B cell (primary cell): ENCODE results near the gene MUTYH. TPM values are rescaled to one million over a fixed set of nuclear protein-coding genes. Genes with fewer than 3 reads are reported as not detected.
A peak's percentile ranks its signal among the peaks of the same experiment; 100 is the strongest.
"Not testable (repeated sequence)": the region's sequence is repeated elsewhere in the genome, so short reads cannot be mapped to it uniquely, and the experiment has no call there.

Source experiments
- ATAC-seq: fragments of 200-7000 bp; cut with Tn5 transposase; one replicate; pipeline ENCODE4 v1.10.0; 2021; ENCODE audit warnings: low read depth, mild to moderate bottlenecking, moderate number of reproducible peaks, moderate library complexity
- CTCF ChIA-PET: fragments of 350-600 bp; sonication (Branson Sonifier 250); formaldehyde crosslinking; loops from one replicate; lab custom pipeline; 2021; ENCODE audit warnings: antibody characterized with exemption, inconsistent platforms; lab: Charles Lee
- POLR2A ChIA-PET: fragments of 350-600 bp; sonication (Branson Sonifier 250); formaldehyde crosslinking; loops from one replicate; lab custom pipeline; 2021; ENCODE audit warnings: antibody characterized with exemption; lab: Charles Lee
- DNase-seq: peaks from one replicate; pipeline ENCODE4 v3.0.0; 2013
- H2AFZ ChIP-seq: 2 replicates; pipeline ENCODE4 v1.6.1; 2012; ENCODE audit warnings: mild to moderate bottlenecking, low read depth, low read length; ENCODE audit not compliant: insufficient read depth, poor library complexity, severe bottlenecking
- H3K27ac ChIP-seq, 2 donors: 1 replicate in 1 of 2; 2 replicates in 1 of 2; pipeline ENCODE4 v1.5.1; 2012 to 2013; ENCODE audit warnings: low read length in 2 of 2, mild to moderate bottlenecking in 2 of 2, moderate library complexity in 1 of 2
- H3K27me3 ChIP-seq, 4 experiments: fragments of 200-600 bp in 1 of 4; sonication (generic) in 1 of 4; replicated peaks in 1 of 4; 1 replicate in 2 of 4; 2 replicates in 2 of 4; pipeline versions ENCODE4 v1.6.1 to v1.7.0; 2013 to 2016; ENCODE audit warnings: low read length in 3 of 4, mild to moderate bottlenecking in 2 of 4, mixed read lengths in 1 of 4, moderate library complexity in 1 of 4; ENCODE audit not compliant: insufficient read depth in 4 of 4, control insufficient read depth in 3 of 4; ENCODE audit errors: control extremely low read depth in 1 of 4
- H3K36me3 ChIP-seq, 2 experiments: replicated peaks in 1 of 2; 1 replicate in 1 of 2; 2 replicates in 1 of 2; pipeline versions ENCODE4 v1.6.1 to v1.7.1; 2013; ENCODE audit warnings: low read length in 1 of 2; ENCODE audit not compliant: insufficient read depth in 2 of 2, control insufficient read depth in 1 of 2; ENCODE audit errors: control extremely low read depth in 1 of 2, extremely low read depth in 1 of 2
- H3K4me1 ChIP-seq, 2 donors: fragments of 200-600 bp in 1 of 2; sonication (generic) in 1 of 2; 1 replicate in 1 of 2; 2 replicates in 1 of 2; pipeline versions ENCODE4 v1.5.1 to v1.6.1; 2013 to 2017; ENCODE audit warnings: low read length in 2 of 2; ENCODE audit not compliant: control insufficient read depth in 2 of 2, insufficient read depth in 2 of 2
- H3K4me2 ChIP-seq: replicated peaks from 2 replicates; pipeline ENCODE3; 2012; ENCODE audit warnings: mild to moderate bottlenecking, low read depth, low read length; ENCODE audit not compliant: poor library complexity, severe bottlenecking
- H3K4me3 ChIP-seq, 5 experiments: fragments of 200-600 bp in 1 of 5; sonication (generic) in 1 of 5; 1 replicate in 3 of 5; 2 replicates in 2 of 5; pipeline versions ENCODE4 v1.5.1 to v1.7.0; 2011 to 2016; ENCODE audit warnings: low read length in 4 of 5, mild to moderate bottlenecking in 4 of 5, low read depth in 2 of 5, control low read depth in 1 of 5, moderate library complexity in 1 of 5; ENCODE audit not compliant: insufficient read depth in 1 of 5; ENCODE audit errors: control extremely low read depth in 1 of 5, extremely low read depth in 1 of 5
- H3K79me2 ChIP-seq: fragments of 200-600 bp; sonication (generic); one replicate; pipeline ENCODE4 v1.6.0; 2016; ENCODE audit warnings: low read length; ENCODE audit not compliant: control insufficient read depth, insufficient read depth
- H3K9ac ChIP-seq: fragments of 200-600 bp; sonication (generic); 2 replicates; pipeline ENCODE4 v1.6.1; 2017; ENCODE audit warnings: mild to moderate bottlenecking, low read length, moderate library complexity
- H3K9me3 ChIP-seq, 3 donors: one replicate each; pipeline versions ENCODE4 v1.6.1 to v1.7.1; 2013; ENCODE audit warnings: low read length in 2 of 3; ENCODE audit not compliant: control insufficient read depth in 2 of 3, insufficient read depth in 1 of 3; ENCODE audit errors: control extremely low read depth in 1 of 3
- H4K20me1 ChIP-seq: 2 replicates; pipeline ENCODE4 v1.6.0; 2012; ENCODE audit warnings: mild to moderate bottlenecking, low read length; ENCODE audit not compliant: insufficient read depth, control insufficient read depth, poor library complexity, severe bottlenecking
- H3K27ac Mint-ChIP-seq: one replicate; pipeline ENCODE4 v1.8.0; 2021; ENCODE audit warnings: mixed read lengths
- H3K27me3 Mint-ChIP-seq: one replicate; pipeline ENCODE4 v1.8.0; 2021; ENCODE audit warnings: mixed read lengths
- H3K4me1 Mint-ChIP-seq: one replicate; pipeline ENCODE4 v1.8.0; 2021; ENCODE audit warnings: mixed read lengths
- H3K4me3 Mint-ChIP-seq: one replicate; pipeline ENCODE4 v1.8.0; 2021; ENCODE audit warnings: mixed read lengths
- H3K9me3 Mint-ChIP-seq: one replicate; pipeline ENCODE4 v1.8.0; 2022; ENCODE audit warnings: mixed read lengths; ENCODE audit not compliant: insufficient read depth
- EZH2 ChIP-seq: IDR thresholded peaks from 2 replicates; pipeline ENCODE4 v1.6.1; 2012; ENCODE audit warnings: borderline replicate concordance, low read depth, mild to moderate bottlenecking, moderate library complexity, low read length; ENCODE audit not compliant: insufficient read depth, poor library complexity, severe bottlenecking
- WGBS: methylation state at CpG from one replicate; pipeline ENCODE4 v1.1.5; 2013; ENCODE audit warnings: missing lambda C conversion rate; ENCODE audit not compliant: insufficient coverage; 5-methylcytosine and 5-hydroxymethylcytosine counted together
- intact Hi-C: fragments of 100-400 bp; cut with micrococcal nuclease; formaldehyde crosslinking; loops from one replicate; pipeline ENCODE4 v1.10.0; 2022
- polyA plus RNA-seq: library from polyadenylated mRNA; depleted of rRNA; stranded (reverse); fragments of >200 nt; gene quantifications from 2 replicates; pipeline ENCODE4 v1.2.3, GENCODE V29; 2012
- total RNA-seq, 2 donors: library from RNA; stranded (reverse); fragments of 120-200 nt in 1 of 2; gene quantifications; 1 replicate in 1 of 2; 2 replicates in 1 of 2; pipeline versions ENCODE4 v1.2.3 to v1.2.4, GENCODE V29; 2013 to 2022
- TF ChIP-seq, protein P1 (sequence below): fragments of 200-600 bp; IDR thresholded peaks from one replicate; pipeline ENCODE4 v1.8.0; 2022; ENCODE audit warnings: antibody characterized with exemption, mild to moderate bottlenecking

MUTYH gene
- total and polyA plus RNA-seq, 2 donors (not counting 1 experiment from before 2014, with no cell fraction given), result 65.0 to 68.5 TPM

DNA sequence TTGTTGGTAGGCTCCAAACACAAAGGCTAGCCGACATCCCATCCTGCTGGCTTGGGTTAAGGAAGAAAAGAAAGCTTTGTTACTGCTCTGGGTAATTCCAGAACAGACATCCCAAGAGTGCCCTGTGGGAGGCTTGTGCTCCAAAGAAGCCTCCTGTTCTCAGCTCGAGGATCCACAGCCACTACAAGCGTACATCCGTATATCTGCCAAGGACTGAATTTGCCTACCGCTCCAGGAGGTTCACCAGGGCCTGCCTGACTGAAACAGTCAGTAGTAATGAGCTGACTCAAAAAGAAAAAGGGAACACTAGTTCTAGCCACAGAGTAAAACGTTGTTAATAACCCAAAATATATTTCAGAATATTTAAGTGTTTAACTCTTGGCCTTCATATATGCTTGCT is 24.8 kb upstream of the MUTYH start:
- ATAC-seq (no peak), DNase-seq (no peak)
- H4K20me1 ChIP-seq, result no peaks in the 10 kb centered on the region
- H3K4me1 ChIP-seq, result peaks cover 5 to 6% of the 10 kb centered on the region in 2 donors
- no peak overlapping the region for H3K27ac ChIP-seq
- intact Hi-C loops, result no loop called here
- TF ChIP-seq, protein P1, sequence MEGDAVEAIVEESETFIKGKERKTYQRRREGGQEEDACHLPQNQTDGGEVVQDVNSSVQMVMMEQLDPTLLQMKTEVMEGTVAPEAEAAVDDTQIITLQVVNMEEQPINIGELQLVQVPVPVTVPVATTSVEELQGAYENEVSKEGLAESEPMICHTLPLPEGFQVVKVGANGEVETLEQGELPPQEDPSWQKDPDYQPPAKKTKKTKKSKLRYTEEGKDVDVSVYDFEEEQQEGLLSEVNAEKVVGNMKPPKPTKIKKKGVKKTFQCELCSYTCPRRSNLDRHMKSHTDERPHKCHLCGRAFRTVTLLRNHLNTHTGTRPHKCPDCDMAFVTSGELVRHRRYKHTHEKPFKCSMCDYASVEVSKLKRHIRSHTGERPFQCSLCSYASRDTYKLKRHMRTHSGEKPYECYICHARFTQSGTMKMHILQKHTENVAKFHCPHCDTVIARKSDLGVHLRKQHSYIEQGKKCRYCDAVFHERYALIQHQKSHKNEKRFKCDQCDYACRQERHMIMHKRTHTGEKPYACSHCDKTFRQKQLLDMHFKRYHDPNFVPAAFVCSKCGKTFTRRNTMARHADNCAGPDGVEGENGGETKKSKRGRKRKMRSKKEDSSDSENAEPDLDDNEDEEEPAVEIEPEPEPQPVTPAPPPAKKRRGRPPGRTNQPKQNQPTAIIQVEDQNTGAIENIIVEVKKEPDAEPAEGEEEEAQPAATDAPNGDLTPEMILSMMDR, result no peak
- TF ChIP-seq EZH2, result no peak
- no peak overlapping the region for H3K4me3 ChIP-seq
- no peak overlapping the region for H3K9ac ChIP-seq
- H3K79me2 ChIP-seq, result no peaks in the 10 kb centered on the region
- no peak overlapping the region for H3K4me2 ChIP-seq
- no peaks in the 10 kb centered on the region for H3K9me3 ChIP-seq
- H3K36me3 ChIP-seq, result peaks cover 0 to 2% of the 10 kb centered on the region in 2 experiments
- no peaks in the 10 kb centered on the region for H3K9me3 Mint-ChIP-seq
- ChIA-PET CTCF (interaction anchor here (0.7 to 2.1 kb wide), 3 partner anchors 38 to 203 kb away, joined by 3 to 12 read pairs (median 3); no protein-coding TSS in a partner anchor), POLR2A (interaction anchor here (0.6 to 0.8 kb wide), 4 partner anchors 31 to 205 kb away, joined by 3 to 5 read pairs (median 4); partner anchors contain the start of gene TESK2)
- H3K4me1 Mint-ChIP-seq, result peaks cover 21% of the 10 kb centered on the region
- H3K4me3 Mint-ChIP-seq, result no peak overlapping the region
- peak overlapping the region; percentile 54 for H3K27ac Mint-ChIP-seq
- 87% methylated on average over 4 of the region's 6 CpGs for WGBS
- no peaks in the 10 kb centered on the region for H3K27me3 ChIP-seq
- no peak overlapping the region for H2AFZ ChIP-seq
- no peaks in the 10 kb centered on the region for H3K27me3 Mint-ChIP-seq

DNA sequence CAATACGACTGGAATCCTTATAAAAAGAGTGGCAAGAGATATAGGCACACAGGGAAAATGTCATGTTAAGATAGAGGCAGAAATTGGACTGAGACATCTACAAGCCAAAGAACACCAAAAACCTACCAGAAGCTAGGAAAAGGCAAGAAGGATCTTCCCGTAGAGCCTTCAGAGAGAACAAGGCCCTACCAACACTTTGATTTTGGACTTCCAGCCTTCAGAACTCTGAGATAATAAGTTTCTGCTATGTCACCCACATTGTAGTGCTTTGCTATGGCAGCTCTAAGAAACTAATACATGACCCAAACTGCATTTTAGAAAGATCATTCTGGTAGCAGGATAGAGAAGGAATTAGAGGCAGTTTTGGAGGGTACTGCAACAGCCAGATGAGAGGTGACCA is 24.1 kb upstream of the MUTYH start:
- H3K36me3 ChIP-seq, result peaks cover 0 to 2% of the 10 kb centered on the region in 2 experiments
- POLR2A ChIA-PET, result no interaction called here
- no peaks in the 10 kb centered on the region for H3K79me2 ChIP-seq
- H3K4me3 ChIP-seq, result no peak overlapping the region
- no peak overlapping the region for H3K27ac ChIP-seq
- H3K4me3 Mint-ChIP-seq, result no peak overlapping the region
- no peaks in the 10 kb centered on the region for H3K9me3 Mint-ChIP-seq
- CTCF ChIA-PET, result interaction anchor here (2.1 kb wide), 1 partner anchor 129 kb away, joined by 12 read pairs; no protein-coding TSS in a partner anchor
- peaks cover 23% of the 10 kb centered on the region for H3K4me1 Mint-ChIP-seq
- intact Hi-C loops, result loop anchor here (5.0 kb wide), 1 partner anchor 48 kb away; no protein-coding TSS in a partner anchor
- H3K27me3 Mint-ChIP-seq, result no peaks in the 10 kb centered on the region
- 100% methylated on average over 1 of the region's 2 CpGs for WGBS
- TF ChIP-seq, protein P1, result no peak
- TF ChIP-seq EZH2, result no peak
- no peaks in the 10 kb centered on the region for H3K9me3 ChIP-seq
- no peak for ATAC-seq
- DNase-seq, result no peak
- H3K27me3 ChIP-seq, result no peaks in the 10 kb centered on the region
- no peaks in the 10 kb centered on the region for H4K20me1 ChIP-seq
- H2AFZ ChIP-seq, result no peak overlapping the region
- no peak overlapping the region for H3K27ac Mint-ChIP-seq
- no peak overlapping the region for H3K9ac ChIP-seq
- H3K4me2 ChIP-seq, result no peak overlapping the region
- H3K4me1 ChIP-seq, result peaks cover 7 to 12% of the 10 kb centered on the region in 2 donors

DNA sequence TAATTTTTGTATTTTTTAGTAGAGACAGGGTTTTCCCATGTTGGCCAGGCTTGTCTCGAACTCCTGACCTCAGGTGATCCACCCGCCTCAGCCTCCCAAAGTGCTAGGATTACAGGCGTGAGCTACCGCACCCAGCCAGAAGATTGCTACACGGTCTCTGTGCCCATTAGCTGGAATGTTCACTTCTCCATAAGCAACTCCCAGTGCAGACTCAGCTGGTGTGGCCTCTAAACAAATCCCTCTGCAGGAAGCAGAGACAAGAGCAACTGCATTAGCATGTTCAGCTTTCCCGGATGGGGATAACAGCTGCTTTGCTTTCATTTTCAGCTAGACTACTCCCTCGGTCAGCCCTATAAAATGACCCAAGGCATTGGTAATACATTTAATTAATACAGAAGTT is 20.7 kb upstream of the MUTYH start:
- H3K9me3 Mint-ChIP-seq, H3K4me3 Mint-ChIP-seq, H3K79me2 ChIP-seq, H3K4me3 ChIP-seq, H3K27ac ChIP-seq, H3K9ac ChIP-seq, H2AFZ ChIP-seq, H3K27me3 ChIP-seq, DNase-seq, H4K20me1 ChIP-seq, H3K36me3 ChIP-seq, H3K4me2 ChIP-seq, H3K27me3 Mint-ChIP-seq, ATAC-seq, H3K9me3 ChIP-seq: not testable (repeated sequence)
- POLR2A ChIA-PET, result interaction anchor here (0.6 to 3.7 kb wide), 4 partner anchors 32 to 156 kb away, joined by 3 to 22 read pairs (median 9); partner anchors contain the start of gene TESK2
- WGBS, result 96% methylated on average over 5 of the region's 7 CpGs
- Mint-ChIP-seq H3K27ac (peak overlapping the region; percentile 65), H3K4me1 (peaks cover 23% of the 10 kb centered on the region)
- intact Hi-C loops, result loop anchor here (1.0 to 5.0 kb wide), 2 partner anchors 51 to 209 kb away; no protein-coding TSS in a partner anchor
- CTCF ChIA-PET, result interaction anchor here (0.7 to 12.2 kb wide), 25 partner anchors 9 to 347 kb away, joined by 3 to 478 read pairs (median 8); partner anchors contain the start of genes CCDC163, MMACHC, TESK2 and UROD
- H3K4me1 ChIP-seq, result peaks cover 7 to 12% of the 10 kb centered on the region in 2 donors
